ENCODE results near the gene QPCT.

QPCT gene

DNA sequence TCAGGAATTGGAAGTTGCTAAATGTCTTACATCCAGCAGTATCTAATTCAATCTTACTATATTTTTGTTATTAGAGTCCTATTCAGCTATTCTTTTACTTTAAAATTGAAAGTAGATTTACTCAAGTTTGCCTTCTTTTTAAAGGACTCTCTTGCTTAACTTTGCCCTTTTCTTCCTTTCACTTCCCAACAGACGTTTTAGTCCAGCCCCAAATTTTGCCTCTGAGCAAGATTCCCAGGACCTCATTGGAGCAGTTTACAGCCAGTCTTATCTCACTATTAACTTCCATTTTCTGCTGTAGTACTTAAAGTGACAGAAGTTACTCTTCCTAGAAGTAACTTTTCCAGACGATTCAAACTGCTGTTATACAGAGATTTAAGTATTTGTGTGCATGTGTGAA lies 18.1 kb upstream of the QPCT start:
- Histone ChIP-seq H4K20me1 (ENCODE audit: control insufficient read depth, insufficient read depth, low read depth, low read length) (peaks cover 8% of the 10 kb centered on the region; the same call in 1 of the 2 replicates), H3K9me2 (replicated peaks; ENCODE audit: control insufficient read depth, low read length) (no peaks in the 10 kb centered on the region), H3K9me3 (ENCODE audit: control insufficient read depth, insufficient read depth, low read length) (no peaks in the 10 kb centered on the region), H3K27ac (ENCODE audit: low read depth, low read length) (no peak overlapping the region), H3F3A (ENCODE audit: control insufficient read depth, insufficient read depth) (peaks cover 17% of the 10 kb centered on the region), H3K79me2 (ENCODE audit: control insufficient read depth, low read length) (peaks cover 29% of the 10 kb centered on the region), H3K36me3 (ENCODE audit: control insufficient read depth, low read length) (peaks cover 16% of the 10 kb centered on the region), H3K4me2 (ENCODE audit: low read length) (no peak overlapping the region), H3K4me1 (ENCODE audit: control insufficient read depth, low read length) (peaks cover 29% of the 10 kb centered on the region), H3K27me3 (ENCODE audit: control insufficient read depth, low read length) (peaks cover 10% of the 10 kb centered on the region), H3K4me3 (ENCODE audit: low read length) (no peak overlapping the region)
- TF ChIP-seq, protein P1, sequence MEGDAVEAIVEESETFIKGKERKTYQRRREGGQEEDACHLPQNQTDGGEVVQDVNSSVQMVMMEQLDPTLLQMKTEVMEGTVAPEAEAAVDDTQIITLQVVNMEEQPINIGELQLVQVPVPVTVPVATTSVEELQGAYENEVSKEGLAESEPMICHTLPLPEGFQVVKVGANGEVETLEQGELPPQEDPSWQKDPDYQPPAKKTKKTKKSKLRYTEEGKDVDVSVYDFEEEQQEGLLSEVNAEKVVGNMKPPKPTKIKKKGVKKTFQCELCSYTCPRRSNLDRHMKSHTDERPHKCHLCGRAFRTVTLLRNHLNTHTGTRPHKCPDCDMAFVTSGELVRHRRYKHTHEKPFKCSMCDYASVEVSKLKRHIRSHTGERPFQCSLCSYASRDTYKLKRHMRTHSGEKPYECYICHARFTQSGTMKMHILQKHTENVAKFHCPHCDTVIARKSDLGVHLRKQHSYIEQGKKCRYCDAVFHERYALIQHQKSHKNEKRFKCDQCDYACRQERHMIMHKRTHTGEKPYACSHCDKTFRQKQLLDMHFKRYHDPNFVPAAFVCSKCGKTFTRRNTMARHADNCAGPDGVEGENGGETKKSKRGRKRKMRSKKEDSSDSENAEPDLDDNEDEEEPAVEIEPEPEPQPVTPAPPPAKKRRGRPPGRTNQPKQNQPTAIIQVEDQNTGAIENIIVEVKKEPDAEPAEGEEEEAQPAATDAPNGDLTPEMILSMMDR (IDR thresholded peaks at IDR 0.05; ENCODE audit: low read depth, low read length, poor library complexity, severe bottlenecking), result no peak
- no peak for TF ChIP-seq EZH2phosphoT487 (IDR thresholded peaks at IDR 0.05; ENCODE audit: borderline replicate concordance, low read length)

DNA sequence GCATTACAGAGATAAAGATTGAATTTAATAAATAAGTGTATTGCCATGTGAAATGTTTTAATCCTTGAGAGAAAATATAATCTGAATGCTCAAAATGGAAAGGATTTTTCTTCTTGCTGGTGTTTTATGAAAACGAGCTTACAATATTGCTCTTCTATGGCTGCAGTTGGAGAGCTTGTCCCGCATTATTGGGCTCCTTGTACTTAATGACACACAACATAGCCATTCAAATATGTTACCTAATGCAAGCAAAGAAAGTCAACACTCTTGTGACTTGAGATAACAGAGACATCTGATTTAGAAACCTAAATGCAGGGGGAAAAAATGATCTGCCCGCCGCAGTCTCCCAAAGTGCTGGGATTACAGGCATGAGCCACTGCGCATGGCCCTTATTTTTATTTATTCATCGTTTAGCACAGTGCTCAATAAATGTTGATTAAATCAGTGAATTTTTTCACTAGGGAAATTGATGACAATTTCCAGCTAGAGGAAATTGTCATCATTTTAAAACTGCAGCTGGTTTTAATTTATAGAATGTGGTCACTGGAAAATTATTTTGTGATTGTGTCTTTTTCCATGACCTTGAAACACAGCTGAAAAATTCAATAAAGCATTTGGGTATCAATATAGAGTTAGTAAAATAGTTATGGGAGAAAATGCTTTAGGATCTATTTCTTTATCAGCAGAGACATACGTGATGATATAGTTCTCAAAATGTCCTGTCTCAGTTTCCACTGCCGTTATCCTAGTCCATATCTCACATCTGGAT lies 17.4 kb upstream of the QPCT start:
- Histone ChIP-seq H3K36me3 (ENCODE audit: control insufficient read depth, low read length) (peaks cover 12% of the 10 kb centered on the region), H3K9me3 (ENCODE audit: control insufficient read depth, insufficient read depth, low read length) (no peaks in the 10 kb centered on the region), H3K4me1 (ENCODE audit: control insufficient read depth, low read length) (peaks cover 22% of the 10 kb centered on the region), H3K4me3 (ENCODE audit: low read length) (no peak overlapping the region), H3K27me3 (ENCODE audit: control insufficient read depth, low read length) (peaks cover 10% of the 10 kb centered on the region), H3K9me2 (replicated peaks; ENCODE audit: control insufficient read depth, low read length) (no peaks in the 10 kb centered on the region), H3K79me2 (ENCODE audit: control insufficient read depth, low read length) (peaks cover 22% of the 10 kb centered on the region), H3K4me2 (ENCODE audit: low read length) (no peak overlapping the region), H3K27ac (ENCODE audit: low read depth, low read length) (no peak overlapping the region), H4K20me1 (ENCODE audit: control insufficient read depth, insufficient read depth, low read depth, low read length) (0 out of 2 replicates have a peak, but pooled peaks cover 3% of the 10 kb centered on the region), H3F3A (ENCODE audit: control insufficient read depth, insufficient read depth) (peaks cover 17% of the 10 kb centered on the region)
- TF ChIP-seq, protein P1 (IDR thresholded peaks at IDR 0.05; ENCODE audit: low read depth, low read length, poor library complexity, severe bottlenecking), result no peak
- TF ChIP-seq EZH2phosphoT487 (IDR thresholded peaks at IDR 0.05; ENCODE audit: borderline replicate concordance, low read length), result no peak

DNA sequence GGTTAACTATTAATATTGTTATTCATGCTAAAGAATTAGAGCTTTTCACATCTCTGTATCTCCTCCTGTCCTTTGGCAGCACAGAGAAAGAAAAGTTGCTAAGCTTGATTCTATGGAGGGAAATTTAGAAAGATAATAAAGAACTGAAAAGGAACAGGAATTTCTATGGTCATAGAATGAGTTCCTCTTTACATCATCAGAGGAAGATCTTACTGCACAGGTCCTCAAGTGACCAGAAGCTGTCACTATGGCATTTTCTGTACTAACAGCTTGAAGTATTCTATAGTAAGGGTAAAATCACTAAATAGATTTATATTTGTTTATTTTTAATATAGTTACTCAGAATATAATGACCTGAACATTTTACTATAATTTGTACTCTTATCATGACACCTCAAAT lies 13.7 kb upstream of the QPCT start:
- Histone ChIP-seq H3K9me3 (ENCODE audit: control insufficient read depth, insufficient read depth, low read length) (no peaks in the 10 kb centered on the region), H3K79me2 (ENCODE audit: control insufficient read depth, low read length) (no peaks in the 10 kb centered on the region), H3F3A (ENCODE audit: control insufficient read depth, insufficient read depth) (peaks cover 15% of the 10 kb centered on the region), H3K9me2 (replicated peaks; ENCODE audit: control insufficient read depth, low read length) (no peaks in the 10 kb centered on the region), H3K27me3 (ENCODE audit: control insufficient read depth, low read length) (peaks cover 1% of the 10 kb centered on the region), H3K4me1 (ENCODE audit: control insufficient read depth, low read length) (peaks cover 36% of the 10 kb centered on the region), H3K27ac (ENCODE audit: low read depth, low read length) (no peak overlapping the region), H3K4me3 (ENCODE audit: low read length) (no peak overlapping the region), H4K20me1 (ENCODE audit: control insufficient read depth, insufficient read depth, low read depth, low read length) (no peaks in the 10 kb centered on the region), H3K4me2 (ENCODE audit: low read length) (no peak overlapping the region), H3K36me3 (ENCODE audit: control insufficient read depth, low read length) (no peaks in the 10 kb centered on the region)
- TF ChIP-seq EZH2phosphoT487 (IDR thresholded peaks at IDR 0.05; ENCODE audit: borderline replicate concordance, low read length), result no peak
- TF ChIP-seq, protein P1 (IDR thresholded peaks at IDR 0.05; ENCODE audit: low read depth, low read length, poor library complexity, severe bottlenecking), result no peak
